Testis (tissue), 3 donors: ENCODE measurements around the gene ABCG8. TPM values are rescaled to one million over a fixed set of nuclear protein-coding genes. Genes with fewer than 3 reads are reported as not detected.

Source experiments
- DNase-seq: peaks from one replicate; pipeline ENCODE4 v3.0.0-alpha.2; 2019
- H3K27ac ChIP-seq, 2 donors: fragments of 200-600 bp; sonication (generic); one replicate each; pipeline ENCODE4 v1.5.1; 2019
- H3K27me3 ChIP-seq: fragments of 200-600 bp; sonication (generic); one replicate; pipeline ENCODE4 v1.5.1; 2019
- H3K36me3 ChIP-seq: fragments of 200-600 bp; sonication (generic); one replicate; pipeline ENCODE4 v1.5.1; 2017; ENCODE audit warnings: low read depth; ENCODE audit errors: missing control alignments
- H3K4me1 ChIP-seq: fragments of 200-600 bp; sonication (generic); one replicate; pipeline ENCODE4 v1.5.1; 2019
- H3K4me3 ChIP-seq, 2 donors: fragments of 200-600 bp; sonication (generic); one replicate each; pipeline ENCODE4 v1.5.1; 2017 to 2019
- H3K9me3 ChIP-seq: fragments of 200-600 bp; sonication (generic); one replicate; pipeline ENCODE4 v1.5.1; 2017
- POLR2A ChIP-seq: fragments of 450-650 bp; IDR thresholded peaks from one replicate; pipeline ENCODE4 v1.6.1; 2017; ENCODE audit warnings: antibody characterized with exemption, mild to moderate bottlenecking, moderate library complexity
- WGBS, 2 donors: methylation state at CpG; one replicate each; pipeline ENCODE4 v1.1.5; 2018; 5-methylcytosine and 5-hydroxymethylcytosine counted together
- intact Hi-C: fragments of 100-400 bp; cut with DNase I; formaldehyde crosslinking; loops from one replicate; pipeline ENCODE4 v1.15.1; 2023; ENCODE audit warnings: low total_unique reads
- polyA plus RNA-seq: library from polyadenylated mRNA; stranded (reverse); fragments of 350-450 nt; fragmentation: Illumina TruSeq; extraction: RNeasy Lipid Tissue Mini Kit (QIAGEN cat#74804); gene quantifications from one replicate; pipeline ENCODE4 v1.2.3, GENCODE V29; 2014; ENCODE audit warnings: low read depth, low replicate concordance; ENCODE audit not compliant: insufficient read depth
- total RNA-seq, 2 donors: library from RNA; depleted of rRNA; stranded (reverse); fragments of >200 nt; gene quantifications; one replicate each; pipeline ENCODE4 v1.2.3, GENCODE V29; 2016
- TF ChIP-seq, protein P1 (sequence below), 3 experiments: fragments of 450-650 bp in 2 of 3; fragments of 200-600 bp in 1 of 3; sonication (generic) in 1 of 3; IDR thresholded peaks; one replicate each; pipeline ENCODE4 v1.5.1; 2016 to 2019; ENCODE audit warnings: antibody characterized with exemption in 3 of 3, mild to moderate bottlenecking in 2 of 3, moderate library complexity in 1 of 3

Gene ABCG8
- total and polyA plus RNA-seq, 3 donors from 2014 or later, result 0.24 to 0.43 TPM; not detected in 1

DNA sequence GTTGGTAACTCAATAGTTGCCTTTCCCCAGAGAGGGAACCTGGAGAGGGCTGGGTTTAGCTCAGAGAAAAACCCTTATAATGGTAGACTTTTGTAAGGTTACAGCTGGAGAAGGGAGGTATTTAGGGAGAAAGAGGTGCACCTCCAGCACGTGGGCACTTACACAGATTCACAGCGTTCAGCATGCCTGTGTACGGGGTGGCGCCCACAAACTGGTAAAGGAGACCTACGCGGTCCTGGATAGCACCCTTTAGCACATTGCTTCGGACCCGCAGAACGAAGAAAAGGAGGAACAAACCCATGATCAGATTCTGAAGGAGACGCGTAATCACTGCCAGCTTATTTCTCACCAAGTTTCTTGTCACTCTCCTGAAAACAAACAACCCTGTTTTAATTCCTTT, 15.0 kb upstream of the ABCG8 start:
- H3K27ac ChIP-seq, result no peak overlapping the region
- no peaks in the 10 kb centered on the region for H3K36me3 ChIP-seq
- intact Hi-C loops, result no loop called here
- H3K27me3 ChIP-seq, result no peaks in the 10 kb centered on the region
- H3K9me3 ChIP-seq, result no peaks in the 10 kb centered on the region
- DNase-seq, result no peak
- H3K4me3 ChIP-seq, result no peak overlapping the region
- no peak for TF ChIP-seq POLR2A
- no peaks in the 10 kb centered on the region for H3K4me1 ChIP-seq
- 88 to 92% methylated on average over 11 of the region's 11 CpGs for WGBS, 2 donors

- no peaks in the 10 kb centered on the region for H3K27me3 ChIP-seq
- no peak for DNase-seq
- TF ChIP-seq, protein P1, sequence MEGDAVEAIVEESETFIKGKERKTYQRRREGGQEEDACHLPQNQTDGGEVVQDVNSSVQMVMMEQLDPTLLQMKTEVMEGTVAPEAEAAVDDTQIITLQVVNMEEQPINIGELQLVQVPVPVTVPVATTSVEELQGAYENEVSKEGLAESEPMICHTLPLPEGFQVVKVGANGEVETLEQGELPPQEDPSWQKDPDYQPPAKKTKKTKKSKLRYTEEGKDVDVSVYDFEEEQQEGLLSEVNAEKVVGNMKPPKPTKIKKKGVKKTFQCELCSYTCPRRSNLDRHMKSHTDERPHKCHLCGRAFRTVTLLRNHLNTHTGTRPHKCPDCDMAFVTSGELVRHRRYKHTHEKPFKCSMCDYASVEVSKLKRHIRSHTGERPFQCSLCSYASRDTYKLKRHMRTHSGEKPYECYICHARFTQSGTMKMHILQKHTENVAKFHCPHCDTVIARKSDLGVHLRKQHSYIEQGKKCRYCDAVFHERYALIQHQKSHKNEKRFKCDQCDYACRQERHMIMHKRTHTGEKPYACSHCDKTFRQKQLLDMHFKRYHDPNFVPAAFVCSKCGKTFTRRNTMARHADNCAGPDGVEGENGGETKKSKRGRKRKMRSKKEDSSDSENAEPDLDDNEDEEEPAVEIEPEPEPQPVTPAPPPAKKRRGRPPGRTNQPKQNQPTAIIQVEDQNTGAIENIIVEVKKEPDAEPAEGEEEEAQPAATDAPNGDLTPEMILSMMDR (IDR thresholded peaks at IDR 0.05), result no peak
- no peak for TF ChIP-seq POLR2A
- H3K9me3 ChIP-seq, result no peaks in the 10 kb centered on the region
- no peaks in the 10 kb centered on the region for H3K4me1 ChIP-seq
- intact Hi-C loops, result no loop called here
- no peak overlapping the region for H3K4me3 ChIP-seq
- WGBS, 2 donors, result 89 to 95% methylated on average over 2 of the region's 2 CpGs
- H3K36me3 ChIP-seq, result no peaks in the 10 kb centered on the region
- no peak overlapping the region for H3K27ac ChIP-seq
These were observed 14.3 kb upstream of the ABCG8 start for GRCh38 chr2:43824512-43824911.

GRCh38 chr2:43824951-43825493, 13.7 kb upstream of the ABCG8 start:
- WGBS, 2 donors, result 72 to 91% methylated on average over 12 of the region's 12 CpGs
- Histone ChIP-seq H3K4me1 (no peaks in the 10 kb centered on the region), H3K27me3 (no peaks in the 10 kb centered on the region), H3K27ac (no peak overlapping the region), H3K36me3 (no peaks in the 10 kb centered on the region), H3K9me3 (no peaks in the 10 kb centered on the region), H3K4me3 (no peak overlapping the region)
- no peak for DNase-seq
- TF ChIP-seq, protein P1 (IDR thresholded peaks at IDR 0.05), result no peak
- no peak for TF ChIP-seq POLR2A
- intact Hi-C loops, result no loop called here

- no peak for DNase-seq
These were observed 12.9 kb upstream of the ABCG8 start for GRCh38 chr2:43825841-43826240.

GRCh38 chr2:43826305-43827250, 12.2 kb upstream of the ABCG8 start:
- intact Hi-C loops, result no loop called here
- Histone ChIP-seq H3K4me1 (no peaks in the 10 kb centered on the region), H3K27me3 (no peaks in the 10 kb centered on the region), H3K27ac (no peak overlapping the region), H3K4me3 (no peak overlapping the region), H3K9me3 (no peaks in the 10 kb centered on the region), H3K36me3 (no peaks in the 10 kb centered on the region)
- 92 to 95% methylated on average over 17 of the region's 17 CpGs for WGBS, 2 donors
- no peak for TF ChIP-seq POLR2A
- TF ChIP-seq, protein P1 (IDR thresholded peaks at IDR 0.05), result no peak
- DNase-seq, result no peak

More at GRCh38 chr2:43825841-43826240, 12.9 kb upstream of the ABCG8 start:
- no peaks in the 10 kb centered on the region for H3K4me1 ChIP-seq
- H3K27ac ChIP-seq, result no peak overlapping the region
- H3K36me3 ChIP-seq, result no peaks in the 10 kb centered on the region
- no peak for TF ChIP-seq POLR2A
- TF ChIP-seq, protein P1 (IDR thresholded peaks at IDR 0.05), result no peak
- intact Hi-C loops, result no loop called here
- no peaks in the 10 kb centered on the region for H3K9me3 ChIP-seq
- no peak overlapping the region for H3K4me3 ChIP-seq
- H3K27me3 ChIP-seq, result no peaks in the 10 kb centered on the region
- 65 to 70% methylated on average over 3 of the region's 3 CpGs for WGBS, 2 donors
